Measurements from ENCODE around the gene USP35. TPM values are rescaled to one million over a fixed set of nuclear protein-coding genes. Genes with fewer than 3 reads are reported as not detected.

The USP35 gene
- total and polyA plus RNA-seq, 9 donors: 8.0 to 18.6 (median 9.7) TPM

DNA sequence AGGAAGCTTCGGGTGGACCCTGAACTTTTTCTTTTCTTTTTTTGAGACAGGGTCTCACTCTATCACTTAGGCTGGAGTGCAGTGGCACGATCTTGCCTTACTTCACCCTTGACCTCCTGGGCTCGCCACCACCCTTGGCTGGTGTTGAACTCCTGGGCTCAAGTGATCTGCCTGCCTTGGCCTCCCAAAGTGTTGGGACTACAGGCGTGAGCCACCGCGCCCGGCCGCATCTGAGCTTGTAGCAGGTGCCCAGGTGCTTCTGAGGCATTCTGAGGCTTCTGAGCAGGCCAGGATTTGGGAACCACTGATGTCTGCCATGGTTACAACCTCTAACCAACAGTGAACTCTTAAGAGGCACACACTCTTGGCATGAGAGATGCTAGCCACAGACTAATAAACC, 5.1 kb downstream of the USP35 start:
- intact Hi-C loops (cut with DNase I): no loop called here
- no peaks in the 10 kb centered on the region for H3K9me3 ChIP-seq
- no peaks in the 10 kb centered on the region for H3K36me3 ChIP-seq
- no peak for DNase-seq
- no peak for TF ChIP-seq EP300 (IDR thresholded peaks at IDR 0.05)
- TF ChIP-seq CTCF (IDR thresholded peaks at IDR 0.05): no peak
- TF ChIP-seq POLR2A (IDR thresholded peaks at IDR 0.05): no peak
- 90 to 95% (median 94%) methylated on average over 8 of the region's 8 CpGs for WGBS, 3 donors
- H3K4me3 ChIP-seq: no peak overlapping the region
- H3K27ac ChIP-seq: no peak overlapping the region
- H3K4me1 ChIP-seq (ENCODE audit: insufficient read depth): peaks cover 23% of the 10 kb centered on the region
- H3K27me3 ChIP-seq: no peaks in the 10 kb centered on the region

- no peak overlapping the region for H3K4me3 ChIP-seq
- no peaks in the 10 kb centered on the region for H3K27me3 ChIP-seq
- H3K4me1 ChIP-seq (ENCODE audit: insufficient read depth): peaks cover 19% of the 10 kb centered on the region
- no peak for DNase-seq
- no peak for TF ChIP-seq POLR2A (IDR thresholded peaks at IDR 0.05)
- no peak for TF ChIP-seq CTCF (IDR thresholded peaks at IDR 0.05)
- TF ChIP-seq EP300 (IDR thresholded peaks at IDR 0.05): no peak
- H3K36me3 ChIP-seq: no peaks in the 10 kb centered on the region
- intact Hi-C loops (cut with DNase I): no loop called here
- WGBS, 3 donors: 97 to 98% (median 97%) methylated on average over 3 of the region's 3 CpGs
- H3K27ac ChIP-seq: no peak overlapping the region
- no peaks in the 10 kb centered on the region for H3K9me3 ChIP-seq
Measured at GRCh38 chr11:78194490-78194889, 5.8 kb downstream of the USP35 start.

DNA sequence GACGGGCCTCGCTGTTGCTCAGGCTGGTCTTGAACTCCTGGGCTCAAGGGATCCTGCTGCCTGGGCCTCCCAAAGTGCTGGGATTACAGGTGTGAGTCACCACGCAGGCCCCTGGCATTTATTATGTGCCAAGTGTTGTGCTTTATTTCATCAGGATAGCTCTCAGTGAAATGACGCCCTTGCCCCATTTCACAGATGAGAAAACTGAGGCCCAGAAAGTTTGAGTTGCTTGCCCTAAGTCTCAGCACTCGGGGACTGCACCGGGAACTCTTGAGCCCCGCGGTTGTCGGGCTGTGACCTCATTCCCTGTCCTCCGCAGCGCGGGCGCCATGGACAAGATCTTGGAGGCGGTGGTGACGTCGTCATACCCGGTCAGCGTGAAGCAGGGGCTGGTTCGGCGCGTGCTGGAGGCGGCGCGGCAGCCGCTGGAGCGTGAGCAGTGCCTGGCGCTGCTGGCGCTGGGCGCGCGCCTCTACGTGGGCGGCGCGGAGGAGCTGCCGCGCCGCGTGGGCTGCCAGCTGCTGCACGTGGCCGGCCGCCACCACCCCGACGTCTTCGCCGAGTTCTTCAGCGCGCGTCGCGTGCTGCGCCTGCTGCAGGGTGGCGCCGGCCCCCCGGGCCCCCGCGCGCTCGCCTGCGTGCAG, 7.3 kb downstream of the USP35 start:
- Histone ChIP-seq H3K27me3 (no peaks in the 10 kb centered on the region), H3K4me1 (ENCODE audit: insufficient read depth) (peaks cover 13% of the 10 kb centered on the region), H3K9me3 (no peaks in the 10 kb centered on the region), H3K27ac (no peak overlapping the region), H3K4me3 (no peak overlapping the region), H3K36me3 (no peaks in the 10 kb centered on the region)
- intact Hi-C loops (cut with DNase I): no loop called here
- TF ChIP-seq EP300 (IDR thresholded peaks at IDR 0.05) (no peak), POLR2A (IDR thresholded peaks at IDR 0.05) (no peak), CTCF (IDR thresholded peaks at IDR 0.05) (no peak)
- 41 to 59% (median 52%) methylated on average over 45 to 60 of the region's 60 CpGs for WGBS, 3 donors
- DNase-seq: no peak

DNA sequence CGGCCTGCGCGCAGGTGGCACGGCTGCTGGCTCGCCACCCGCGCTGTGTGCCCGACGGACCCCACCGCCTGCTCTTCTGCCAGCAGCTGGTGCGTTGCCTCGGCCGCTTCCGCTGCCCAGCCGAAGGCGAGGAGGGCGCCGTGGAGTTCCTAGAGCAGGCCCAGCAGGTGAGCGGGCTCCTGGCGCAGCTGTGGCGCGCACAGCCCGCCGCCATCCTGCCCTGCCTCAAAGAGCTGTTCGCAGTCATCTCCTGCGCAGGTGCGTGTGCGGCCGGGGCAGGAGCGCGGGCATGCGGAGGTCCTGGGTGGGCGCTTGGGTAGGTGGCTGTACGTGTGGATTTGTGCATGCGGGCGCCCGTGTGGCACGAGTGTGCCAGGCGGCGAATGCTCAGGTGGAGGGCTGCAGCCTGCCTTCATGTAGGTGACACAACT, 8.0 kb downstream of the USP35 start:
- Histone ChIP-seq H3K27me3 (no peaks in the 10 kb centered on the region), H3K4me1 (ENCODE audit: insufficient read depth) (peaks cover 13% of the 10 kb centered on the region), H3K4me3 (no peak overlapping the region), H3K9me3 (no peaks in the 10 kb centered on the region), H3K27ac (no peak overlapping the region), H3K36me3 (no peaks in the 10 kb centered on the region)
- 84 to 90% (median 88%) methylated on average over 25 to 40 of the region's 40 CpGs for WGBS, 3 donors
- DNase-seq: peak in 1 of 5 donors; percentile 34
- no peak for TF ChIP-seq EP300 (IDR thresholded peaks at IDR 0.05)
- TF ChIP-seq POLR2A (IDR thresholded peaks at IDR 0.05): no peak
- no peak for TF ChIP-seq CTCF (IDR thresholded peaks at IDR 0.05)
- intact Hi-C loops (cut with DNase I): no loop called here
